Central memory CD8-positive, alpha-beta T cell (primary cell): ENCODE results near the gene CMTR1.

ENCODE experiments used
- ATAC-seq: fragments of 150-1000 bp; cut with Tn5 transposase; replicated peaks from 2 replicates; pipeline ENCODE4 v1.10.0; 2022; ENCODE audit warnings: mild to moderate bottlenecking, moderate FRiP score, moderate number of reproducible peaks; ENCODE audit not compliant: poor library complexity, severe bottlenecking; ENCODE audit errors: extremely low read depth
- DNase-seq, 2 donors: peaks; one replicate each; pipeline ENCODE4 v3.0.0; 2021; ENCODE audit warnings: low spot score in 2 of 2
- H3K27ac Mint-ChIP-seq: one replicate; pipeline ENCODE4 v1.8.0; 2022; ENCODE audit warnings: low read depth, mild to moderate bottlenecking, moderate library complexity, mixed read lengths
- H3K27me3 Mint-ChIP-seq: one replicate; pipeline ENCODE4 v1.8.0; 2022; ENCODE audit warnings: mixed read lengths
- H3K36me3 Mint-ChIP-seq: one replicate; pipeline ENCODE4 v1.8.0; 2022; ENCODE audit warnings: mild to moderate bottlenecking, moderate library complexity, mixed read lengths; ENCODE audit not compliant: insufficient read depth
- H3K4me1 Mint-ChIP-seq: one replicate; pipeline ENCODE4 v1.8.0; 2022; ENCODE audit warnings: mixed read lengths
- H3K4me3 Mint-ChIP-seq: one replicate; pipeline ENCODE4 v1.8.0; 2022; ENCODE audit warnings: mild to moderate bottlenecking, moderate library complexity, mixed read lengths
- H3K9me3 Mint-ChIP-seq: one replicate; pipeline ENCODE4 v1.8.0; 2022; ENCODE audit warnings: mixed read lengths

CMTR1 gene

DNA sequence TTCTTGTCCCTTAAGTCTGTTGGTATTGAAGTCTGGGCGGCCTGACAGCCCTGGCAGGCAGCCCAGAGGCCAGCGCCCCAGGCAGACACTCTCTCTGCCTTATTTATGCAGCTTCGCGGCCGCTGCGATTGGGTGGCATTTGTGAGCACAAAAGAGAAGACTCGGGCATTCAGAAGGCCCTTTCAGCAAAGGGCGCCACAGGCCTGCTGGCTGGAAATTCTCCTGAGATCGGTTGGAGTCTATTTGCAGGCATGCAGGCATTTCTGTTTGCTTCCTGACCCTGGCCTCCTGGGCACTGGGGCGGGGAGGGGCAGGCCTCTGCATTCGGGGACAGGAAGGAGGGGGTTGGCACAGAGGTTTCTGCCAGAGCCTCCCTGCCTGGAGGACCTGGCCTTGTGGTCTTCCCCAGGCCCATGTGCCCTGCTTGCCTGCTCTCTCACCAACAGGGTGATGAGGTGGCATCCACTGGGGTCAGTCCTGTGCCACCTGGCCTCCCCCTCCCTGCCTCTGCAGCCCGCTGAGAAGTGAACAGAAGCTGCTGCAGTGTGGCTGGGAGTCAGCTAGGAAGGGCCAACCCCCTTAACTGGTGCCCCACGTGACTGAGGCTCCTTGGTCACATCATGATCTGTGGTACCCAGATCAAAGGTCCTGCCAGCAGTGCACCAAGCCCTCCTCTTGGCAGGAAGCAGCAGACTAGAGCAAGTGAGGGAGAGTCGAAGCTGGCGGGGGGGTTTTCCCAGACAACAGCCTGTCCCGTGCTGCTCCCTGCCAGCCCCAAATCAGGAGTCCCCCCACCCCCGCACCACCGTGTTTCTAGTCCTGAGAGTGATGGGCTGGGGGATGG is 83.3 kb downstream of the CMTR1 start:
- Mint-ChIP-seq H3K27ac (peak overlapping the region; percentile 98), H3K27me3 (no peaks in the 10 kb centered on the region), H3K4me1 (peaks cover 86% of the 10 kb centered on the region), H3K4me3 (peak overlapping the region; percentile 79), H3K36me3 (peaks cover 36% of the 10 kb centered on the region), H3K9me3 (no peaks in the 10 kb centered on the region)
- DNase-seq (peak; percentile 73 to 92), ATAC-seq (peak; percentile 85)

DNA sequence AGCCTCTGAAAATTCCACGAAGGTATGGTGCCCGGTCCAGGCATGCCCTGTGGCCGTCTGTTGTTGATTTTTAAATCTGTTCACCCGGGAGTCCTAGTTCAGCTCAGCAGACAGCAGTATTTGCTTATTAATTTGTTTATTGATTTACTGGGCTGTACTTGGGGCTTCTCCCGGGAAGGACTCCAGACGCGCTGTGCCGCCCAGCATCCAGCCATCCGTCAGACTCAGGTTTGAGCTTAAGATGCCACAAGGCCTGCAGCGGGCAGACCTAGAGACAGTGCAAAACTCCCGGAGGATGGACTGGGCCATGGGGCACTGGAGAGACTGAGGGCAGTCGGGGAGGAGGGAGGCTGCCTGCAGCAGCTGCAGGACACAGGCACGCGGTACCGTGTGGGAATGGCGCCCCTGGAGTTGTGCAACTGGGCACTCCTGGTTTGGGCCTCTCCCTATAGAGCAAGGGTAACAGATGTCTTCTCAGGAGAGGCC is 83.9 kb downstream of the CMTR1 start:
- DNase-seq = peak in 1 of 2 donors; percentile 41
- H3K27ac Mint-ChIP-seq = peak overlapping the region; percentile 98
- no peaks in the 10 kb centered on the region for H3K27me3 Mint-ChIP-seq
- peaks cover 86% of the 10 kb centered on the region for H3K4me1 Mint-ChIP-seq
- peak; percentile 0 for ATAC-seq
- H3K36me3 Mint-ChIP-seq = peaks cover 30% of the 10 kb centered on the region
- no peaks in the 10 kb centered on the region for H3K9me3 Mint-ChIP-seq
- peak overlapping the region; percentile 79 for H3K4me3 Mint-ChIP-seq

DNA sequence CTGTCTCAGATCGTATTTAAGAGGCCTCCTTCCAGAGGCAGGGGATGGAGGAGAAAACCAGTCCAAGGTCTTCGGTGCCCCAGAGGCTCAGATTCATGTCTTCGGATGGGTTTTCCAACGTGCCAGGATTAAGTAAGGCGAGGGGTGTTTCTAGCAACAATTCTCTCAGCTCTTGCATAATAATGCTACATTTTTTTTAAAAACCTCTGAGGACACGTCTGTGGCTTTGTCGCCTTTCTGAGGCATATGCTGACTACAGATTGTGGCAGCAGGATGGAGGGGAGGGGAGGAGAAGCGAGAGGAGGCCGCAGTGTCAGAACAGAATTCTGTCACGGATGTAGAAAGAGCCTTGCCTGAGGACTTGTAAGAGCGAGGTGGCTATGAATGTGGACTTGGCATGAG is 84.4 kb downstream of the CMTR1 start:
- H3K4me1 Mint-ChIP-seq = peaks cover 89% of the 10 kb centered on the region
- peak; percentile 61 for ATAC-seq
- H3K27me3 Mint-ChIP-seq = no peaks in the 10 kb centered on the region
- no peaks in the 10 kb centered on the region for H3K9me3 Mint-ChIP-seq
- DNase-seq = peak; percentile 57 to 80
- peak overlapping the region; percentile 79 for H3K4me3 Mint-ChIP-seq
- H3K27ac Mint-ChIP-seq = peak overlapping the region; percentile 98
- peaks cover 30% of the 10 kb centered on the region for H3K36me3 Mint-ChIP-seq

DNA sequence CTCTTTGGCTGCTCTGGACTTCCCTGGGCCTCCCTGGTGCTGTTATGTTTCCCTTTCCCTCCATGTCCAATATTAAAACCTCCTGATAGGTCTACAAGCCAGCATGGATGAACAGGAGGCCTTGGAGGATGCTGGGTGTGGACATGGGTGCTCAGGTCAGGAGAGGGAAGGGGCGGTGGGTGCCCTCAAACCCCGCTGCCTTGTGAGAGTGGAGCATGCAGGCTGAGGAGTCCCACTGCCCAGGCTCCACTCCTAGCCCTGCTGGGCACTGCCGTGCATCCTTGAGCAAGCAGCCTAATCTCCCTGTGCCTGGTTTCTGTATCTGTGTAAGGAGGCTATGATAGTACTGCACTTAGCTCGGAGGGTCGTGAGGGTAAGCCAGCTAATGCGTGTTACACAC is 85.1 kb downstream of the CMTR1 start:
- ATAC-seq (no peak), DNase-seq (no peak)
- no peaks in the 10 kb centered on the region for H3K9me3 Mint-ChIP-seq
- H3K27me3 Mint-ChIP-seq = no peaks in the 10 kb centered on the region
- H3K4me1 Mint-ChIP-seq = peaks cover 87% of the 10 kb centered on the region
- peak overlapping the region; percentile 79 for H3K4me3 Mint-ChIP-seq
- H3K36me3 Mint-ChIP-seq = peaks cover 30% of the 10 kb centered on the region
- H3K27ac Mint-ChIP-seq = peak overlapping the region; percentile 98

DNA sequence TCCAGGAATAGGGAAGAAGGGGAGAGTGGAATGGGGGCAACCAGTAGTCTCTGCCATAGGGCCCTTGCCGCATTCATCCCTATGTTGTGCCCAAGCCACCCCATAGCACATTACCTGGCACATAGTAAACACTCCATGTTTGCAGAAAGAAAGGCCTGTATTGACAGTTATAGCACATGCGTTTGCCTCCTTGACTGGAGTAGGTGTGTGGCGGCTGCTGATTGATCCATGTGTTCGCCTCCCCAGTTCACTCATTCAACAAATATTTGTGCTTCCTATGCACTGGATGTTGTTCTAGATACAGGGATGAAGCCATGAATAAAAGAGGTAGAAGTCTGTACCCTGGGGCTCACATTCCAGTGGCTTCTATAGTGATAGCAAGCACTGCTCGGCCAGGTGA is 86.4 kb downstream of the CMTR1 start:
- Mint-ChIP-seq H3K27ac (peak overlapping the region; percentile 98), H3K4me3 (peak overlapping the region; percentile 79), H3K36me3 (peaks cover 25% of the 10 kb centered on the region), H3K27me3 (no peaks in the 10 kb centered on the region), H3K9me3 (no peaks in the 10 kb centered on the region), H3K4me1 (peaks cover 73% of the 10 kb centered on the region)
- DNase-seq = no peak
- ATAC-seq = no peak

DNA sequence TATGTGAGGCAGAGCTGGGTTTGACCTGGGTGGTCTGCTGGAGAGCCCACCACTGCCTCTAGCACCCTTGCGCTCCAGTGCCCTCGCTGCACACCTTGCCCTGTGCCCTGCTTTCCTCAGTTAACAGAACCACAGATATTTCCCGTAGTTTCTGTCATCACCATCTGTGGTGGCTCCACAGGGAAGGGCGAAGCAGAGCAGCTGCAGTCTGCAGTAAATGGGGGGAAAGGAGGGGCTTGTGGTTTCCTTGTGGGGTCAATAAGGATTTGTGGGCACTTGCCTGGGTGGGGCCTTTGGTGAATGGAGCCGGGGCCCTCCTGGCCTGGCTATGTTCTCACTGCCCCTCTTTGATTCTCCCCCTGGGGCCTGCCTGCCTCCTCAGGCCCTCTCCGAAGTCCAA is 87.9 kb downstream of the CMTR1 start:
- Mint-ChIP-seq H3K9me3 (peaks cover 5% of the 10 kb centered on the region), H3K27ac (peak overlapping the region; percentile 57), H3K36me3 (peaks cover 21% of the 10 kb centered on the region), H3K27me3 (no peaks in the 10 kb centered on the region), H3K4me3 (no peak overlapping the region), H3K4me1 (peaks cover 71% of the 10 kb centered on the region)
- ATAC-seq = no peak
- no peak for DNase-seq

DNA sequence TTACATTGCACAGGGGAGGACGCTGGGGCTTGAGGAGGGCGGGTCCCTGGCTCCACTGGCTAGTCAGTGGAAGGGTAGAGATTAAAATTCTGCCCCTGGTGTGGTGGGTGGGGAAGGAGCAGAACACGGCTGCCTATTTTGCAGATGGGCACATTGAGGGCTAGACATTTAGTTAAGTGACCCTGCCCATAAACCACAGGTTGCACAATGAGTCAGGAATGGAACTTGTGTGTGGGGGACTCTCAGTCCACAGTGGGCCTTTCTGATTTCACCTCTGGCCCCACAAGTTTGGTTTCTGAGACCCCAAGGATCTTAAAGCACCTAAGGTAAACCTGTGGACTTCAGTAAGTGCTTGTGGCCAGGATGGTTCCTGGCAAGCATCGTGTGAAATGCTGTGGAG is 88.7 kb downstream of the CMTR1 start:
- Mint-ChIP-seq H3K27me3 (no peaks in the 10 kb centered on the region), H3K9me3 (peaks cover 5% of the 10 kb centered on the region), H3K4me3 (no peak overlapping the region), H3K4me1 (peaks cover 67% of the 10 kb centered on the region), H3K27ac (peak overlapping the region; percentile 57), H3K36me3 (peaks cover 14% of the 10 kb centered on the region)
- no peak for ATAC-seq
- DNase-seq = no peak

DNA sequence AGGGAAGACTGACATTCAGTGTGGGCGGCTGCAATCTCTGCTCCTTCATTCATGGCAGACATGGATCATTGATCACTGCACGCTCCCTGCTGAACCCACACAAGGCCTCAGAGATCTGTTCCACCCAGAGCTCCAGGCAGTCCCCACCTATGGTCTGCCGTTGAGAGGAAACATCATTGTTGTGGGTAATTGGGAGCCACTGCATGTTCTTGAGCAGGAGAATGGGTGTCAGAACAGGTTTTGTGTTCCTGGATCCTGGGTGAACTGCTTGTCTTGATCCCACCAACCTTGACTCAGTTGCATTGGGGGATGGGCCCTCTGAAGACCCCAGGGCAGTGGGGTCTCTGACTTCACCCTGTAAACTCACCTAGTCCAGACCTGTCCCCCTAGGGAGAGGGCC is 89.8 kb downstream of the CMTR1 start:
- Mint-ChIP-seq H3K9me3 (peaks cover 5% of the 10 kb centered on the region), H3K4me3 (no peak overlapping the region), H3K27ac (no peak overlapping the region), H3K27me3 (no peaks in the 10 kb centered on the region), H3K36me3 (peaks cover 5% of the 10 kb centered on the region), H3K4me1 (peaks cover 66% of the 10 kb centered on the region)
- no peak for DNase-seq
- ATAC-seq = no peak

DNA sequence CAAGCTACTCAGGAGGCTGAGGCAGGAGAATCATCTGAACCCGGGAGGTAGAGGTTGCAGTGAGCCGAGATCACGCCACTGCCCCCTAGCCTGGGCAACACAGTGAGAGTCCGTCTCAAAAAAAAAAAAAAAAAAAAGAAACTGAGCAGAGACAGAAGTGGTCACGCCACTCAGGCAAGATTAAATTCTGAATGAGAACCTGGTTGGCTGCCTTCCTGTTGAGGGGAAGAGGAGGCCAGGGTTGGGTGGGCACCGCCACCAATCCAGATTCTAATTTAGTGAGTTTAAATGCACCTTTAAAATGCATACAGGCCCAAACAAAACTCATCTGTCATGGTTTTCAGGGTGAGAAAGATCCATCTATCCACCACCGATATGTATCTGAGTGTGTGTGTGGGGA is 90.4 kb downstream of the CMTR1 start:
- DNase-seq = no peak
- peaks cover 5% of the 10 kb centered on the region for H3K36me3 Mint-ChIP-seq
- no peaks in the 10 kb centered on the region for H3K27me3 Mint-ChIP-seq
- no peak overlapping the region for H3K27ac Mint-ChIP-seq
- ATAC-seq = no peak
- H3K4me3 Mint-ChIP-seq = no peak overlapping the region
- peaks cover 60% of the 10 kb centered on the region for H3K4me1 Mint-ChIP-seq
- peaks cover 5% of the 10 kb centered on the region for H3K9me3 Mint-ChIP-seq

DNA sequence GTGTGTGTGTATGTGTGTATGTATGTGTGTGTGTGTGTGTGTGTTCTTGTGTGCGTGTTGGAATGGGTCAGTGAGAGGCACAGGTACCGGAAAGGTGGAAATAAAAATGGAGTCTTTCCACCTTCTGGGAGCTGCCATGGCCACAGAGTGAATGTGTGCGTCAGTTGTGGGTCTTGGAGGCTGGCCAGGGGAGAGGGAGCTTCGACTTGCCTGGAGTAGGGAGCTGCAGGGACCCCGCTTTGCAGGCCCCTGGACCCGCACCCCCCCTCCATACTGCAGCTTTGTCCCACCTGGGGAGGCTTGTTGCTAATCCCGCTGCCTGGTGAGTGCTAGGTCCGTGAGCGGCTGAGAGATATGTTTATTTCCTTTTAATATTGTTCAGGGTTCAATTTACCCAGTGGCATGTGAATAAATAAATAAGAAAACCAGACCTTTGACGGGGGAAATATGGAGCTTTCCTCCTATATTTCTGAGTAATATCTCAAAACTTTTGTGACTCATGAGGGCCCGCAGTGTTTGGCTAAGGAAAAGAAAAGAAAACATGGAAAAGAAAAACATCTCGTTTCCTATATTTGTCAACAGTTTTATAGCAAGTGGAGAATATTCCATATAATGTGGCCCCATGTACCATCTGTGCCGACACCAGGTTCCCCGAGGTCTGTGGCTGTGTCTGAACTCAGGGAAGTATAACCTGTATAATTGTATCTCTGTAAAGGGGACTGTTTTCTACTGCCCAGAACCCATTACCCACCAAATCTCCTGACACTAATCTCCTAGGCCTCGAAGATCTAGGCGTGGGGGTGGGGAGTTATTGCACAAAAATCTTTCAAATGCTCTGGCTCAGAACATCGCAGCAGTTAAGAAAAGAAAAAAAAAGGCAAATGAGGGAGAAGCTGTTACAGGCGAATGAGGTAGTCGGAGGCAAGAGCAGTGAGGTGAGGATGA is 91.3 kb downstream of the CMTR1 start:
- DNase-seq = no peak
- H3K4me3 Mint-ChIP-seq = no peak overlapping the region
- H3K27me3 Mint-ChIP-seq = no peaks in the 10 kb centered on the region
- peaks cover 51% of the 10 kb centered on the region for H3K4me1 Mint-ChIP-seq
- H3K27ac Mint-ChIP-seq = no peak overlapping the region
- peaks cover 5% of the 10 kb centered on the region for H3K9me3 Mint-ChIP-seq
- H3K36me3 Mint-ChIP-seq = peaks cover 2% of the 10 kb centered on the region
- no peak for ATAC-seq

DNA sequence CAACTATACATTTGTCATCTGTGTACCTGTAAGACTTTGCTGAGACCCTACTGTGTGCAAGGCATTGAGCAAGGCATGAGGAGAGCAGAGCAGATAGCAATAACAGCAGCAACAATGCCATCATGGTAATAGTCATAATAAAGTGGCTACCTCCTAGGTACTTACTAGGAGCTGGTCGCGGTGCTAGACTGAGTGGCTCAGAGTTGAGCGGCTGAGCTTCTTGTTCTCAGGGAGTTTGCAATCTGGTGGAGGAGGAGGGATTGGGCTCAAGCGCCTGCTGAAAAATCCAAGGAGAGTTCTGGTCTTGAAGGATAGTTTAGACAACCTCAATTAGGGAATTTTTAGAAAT is 91.9 kb downstream of the CMTR1 start:
- Mint-ChIP-seq H3K9me3 (peaks cover 5% of the 10 kb centered on the region), H3K4me1 (peaks cover 49% of the 10 kb centered on the region), H3K27ac (no peak overlapping the region), H3K36me3 (peaks cover 4% of the 10 kb centered on the region), H3K27me3 (no peaks in the 10 kb centered on the region), H3K4me3 (no peak overlapping the region)
- DNase-seq (no peak), ATAC-seq (no peak)

DNA sequence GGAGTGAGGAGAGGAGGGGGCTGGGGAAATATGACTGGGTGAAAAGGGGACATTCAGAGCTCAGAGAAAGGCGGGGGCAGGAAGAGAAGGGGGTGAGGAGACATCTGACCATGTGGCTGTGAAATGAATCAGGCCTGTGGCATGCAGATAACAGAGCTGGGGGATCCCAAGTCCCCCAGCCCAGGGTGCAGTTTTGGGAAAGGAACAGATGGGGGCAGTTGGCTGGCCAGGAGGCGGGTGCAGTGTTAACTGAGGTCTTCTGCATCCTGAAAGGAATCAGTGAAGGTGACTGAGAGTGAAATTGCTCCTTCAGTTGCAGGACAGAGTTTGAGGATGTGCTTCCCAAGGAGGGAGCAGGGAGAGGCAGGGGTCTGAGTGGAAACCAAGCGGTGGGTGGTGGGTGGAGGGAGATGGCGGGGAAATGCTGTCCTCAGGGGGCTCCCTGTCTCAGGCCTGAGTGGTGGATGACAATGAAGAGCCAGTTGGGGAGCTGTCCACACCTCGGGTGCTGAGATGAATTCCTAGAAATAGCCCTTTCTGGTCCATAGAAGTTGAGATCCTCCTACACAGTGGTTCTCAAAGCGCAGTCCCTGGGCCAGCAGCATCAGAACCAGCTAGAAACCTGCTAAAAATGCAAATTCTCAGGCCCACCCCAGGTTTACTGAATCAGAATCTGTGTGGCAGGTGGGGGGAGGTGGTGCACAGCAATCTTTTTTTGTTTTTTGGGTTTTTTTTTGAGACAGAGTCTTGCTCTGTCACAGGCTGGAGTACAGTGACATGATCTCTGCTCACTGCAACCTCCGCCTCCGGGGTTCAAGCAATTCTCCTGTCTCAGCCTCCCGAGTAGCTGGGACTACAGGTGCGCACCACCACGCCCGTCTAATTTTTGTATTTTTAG is 92.7 kb downstream of the CMTR1 start:
- no peak for DNase-seq
- peaks cover 5% of the 10 kb centered on the region for H3K9me3 Mint-ChIP-seq
- H3K4me3 Mint-ChIP-seq = no peak overlapping the region
- H3K36me3 Mint-ChIP-seq = peaks cover 4% of the 10 kb centered on the region
- H3K4me1 Mint-ChIP-seq = peaks cover 48% of the 10 kb centered on the region
- ATAC-seq = no peak
- H3K27me3 Mint-ChIP-seq = no peaks in the 10 kb centered on the region
- no peak overlapping the region for H3K27ac Mint-ChIP-seq
